ENCODE data around the gene MID1IP1.

GRCh38 chrX:38847903-38848230 lies 46.6 kb downstream of the MID1IP1 start:
- TF ChIP-seq, protein P1, sequence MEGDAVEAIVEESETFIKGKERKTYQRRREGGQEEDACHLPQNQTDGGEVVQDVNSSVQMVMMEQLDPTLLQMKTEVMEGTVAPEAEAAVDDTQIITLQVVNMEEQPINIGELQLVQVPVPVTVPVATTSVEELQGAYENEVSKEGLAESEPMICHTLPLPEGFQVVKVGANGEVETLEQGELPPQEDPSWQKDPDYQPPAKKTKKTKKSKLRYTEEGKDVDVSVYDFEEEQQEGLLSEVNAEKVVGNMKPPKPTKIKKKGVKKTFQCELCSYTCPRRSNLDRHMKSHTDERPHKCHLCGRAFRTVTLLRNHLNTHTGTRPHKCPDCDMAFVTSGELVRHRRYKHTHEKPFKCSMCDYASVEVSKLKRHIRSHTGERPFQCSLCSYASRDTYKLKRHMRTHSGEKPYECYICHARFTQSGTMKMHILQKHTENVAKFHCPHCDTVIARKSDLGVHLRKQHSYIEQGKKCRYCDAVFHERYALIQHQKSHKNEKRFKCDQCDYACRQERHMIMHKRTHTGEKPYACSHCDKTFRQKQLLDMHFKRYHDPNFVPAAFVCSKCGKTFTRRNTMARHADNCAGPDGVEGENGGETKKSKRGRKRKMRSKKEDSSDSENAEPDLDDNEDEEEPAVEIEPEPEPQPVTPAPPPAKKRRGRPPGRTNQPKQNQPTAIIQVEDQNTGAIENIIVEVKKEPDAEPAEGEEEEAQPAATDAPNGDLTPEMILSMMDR (IDR thresholded peaks at IDR 0.05; ENCODE audit: borderline replicate concordance, extremely low read depth, low read length, poor library complexity, severe bottlenecking): no peak
- no peak for TF ChIP-seq EZH2 (IDR thresholded peaks at IDR 0.05; ENCODE audit: borderline replicate concordance, low read depth, low read length, severe bottlenecking)
